ENCODE measurements around the gene MSMP. TPM values are rescaled to one million over a fixed set of nuclear protein-coding genes. Genes with fewer than 3 reads are reported as not detected.

The MSMP gene
- total RNA-seq, 1 donor from 2014 or later, result not detected

- DNase-seq (ENCODE audit: low spot score), result no peak
These were observed 30.6 kb downstream of the MSMP start for GRCh38 chr9:35723426-35723825.

GRCh38 chr9:35719546-35719945 lies 34.5 kb downstream of the MSMP start:
- no peak for DNase-seq (ENCODE audit: low spot score)

GRCh38 chr9:35718721-35719511 lies 35.2 kb downstream of the MSMP start:
- no peak for DNase-seq (ENCODE audit: low spot score)

- DNase-seq (ENCODE audit: low spot score), result no peak
These were observed 36.8 kb downstream of the MSMP start for GRCh38 chr9:35717132-35717870.

GRCh38 chr9:35716230-35716629 lies 37.8 kb downstream of the MSMP start:
- no peak for DNase-seq (ENCODE audit: low spot score)

- no peak for DNase-seq (ENCODE audit: low spot score)
These were observed 39.4 kb downstream of the MSMP start for GRCh38 chr9:35714579-35715252.

- no peak for DNase-seq (ENCODE audit: low spot score)
These were observed 40.0 kb downstream of the MSMP start for GRCh38 chr9:35714123-35714522.

- no peak for DNase-seq (ENCODE audit: low spot score)
These were observed 40.5 kb downstream of the MSMP start for GRCh38 chr9:35713578-35713977.

- DNase-seq (ENCODE audit: low spot score), result no peak
These were observed 41.2 kb downstream of the MSMP start for GRCh38 chr9:35712762-35713400.

- no peak for DNase-seq (ENCODE audit: low spot score)
These were observed 42.3 kb downstream of the MSMP start for GRCh38 chr9:35711501-35712428.

- no peak for DNase-seq (ENCODE audit: low spot score)
These were observed 43.1 kb downstream of the MSMP start for GRCh38 chr9:35710818-35711500.

- no peak for DNase-seq (ENCODE audit: low spot score)
These were observed 45.9 kb downstream of the MSMP start for GRCh38 chr9:35708146-35708545.

GRCh38 chr9:35706951-35707350 lies 47.1 kb downstream of the MSMP start:
- DNase-seq (ENCODE audit: low spot score), result no peak

- DNase-seq (ENCODE audit: low spot score), result no peak
These were observed 48.1 kb downstream of the MSMP start for GRCh38 chr9:35705836-35706430.

GRCh38 chr9:35705372-35705771 lies 48.7 kb downstream of the MSMP start:
- DNase-seq (ENCODE audit: low spot score), result no peak

- no peak for DNase-seq (ENCODE audit: low spot score)
These were observed 50.0 kb downstream of the MSMP start for GRCh38 chr9:35703906-35704672.

Data from umbilical cord (tissue), 2 donors.